Body of pancreas (tissue), 4 donors: ENCODE results near the gene PIP5K1B. TPM values are rescaled to one million over a fixed set of nuclear protein-coding genes. Genes with fewer than 3 reads are reported as not detected.

Experiments used
- ATAC-seq: fragments of 150-250 bp; one replicate; pipeline ENCODE4 v1.9.1; 2016
- DNase-seq, 4 donors: peaks; one replicate each; pipeline ENCODE4 v3.0.0-alpha.2; 2019
- H3K27ac ChIP-seq, 4 donors: fragments of 200-600 bp; sonication (generic); 1 replicate in 3 of 4; 2 replicates in 1 of 4; pipeline versions ENCODE4 v1.5.1 to v1.6.1; 2016 to 2019; ENCODE audit warnings: mild to moderate bottlenecking in 1 of 4, mixed read lengths in 1 of 4, moderate library complexity in 1 of 4
- H3K27me3 ChIP-seq, 2 donors: fragments of 200-600 bp; sonication (generic); one replicate each; pipeline ENCODE4 v1.6.0; 2016; ENCODE audit warnings: mild to moderate bottlenecking in 1 of 2
- H3K36me3 ChIP-seq, 2 donors: fragments of 200-600 bp; sonication (generic); replicated peaks in 1 of 2; 2 replicates each; pipeline ENCODE4 v1.5.1; 2016; ENCODE audit warnings: low read depth in 2 of 2; ENCODE audit not compliant: insufficient read depth in 1 of 2
- H3K4me1 ChIP-seq: fragments of 200-600 bp; sonication (generic); one replicate; pipeline ENCODE4 v1.6.0; 2016
- H3K4me3 ChIP-seq, 2 donors: fragments of 200-600 bp; sonication (generic); 1 replicate in 1 of 2; 2 replicates in 1 of 2; pipeline ENCODE4 v1.5.1; 2016 to 2019
- H3K9me3 ChIP-seq, 3 donors: fragments of 200-600 bp; sonication (generic); 1 replicate in 2 of 3; 2 replicates in 1 of 3; pipeline ENCODE4 v1.5.1; 2016
- POLR2A ChIP-seq, 3 donors: fragments of 450-650 bp; IDR thresholded peaks; one replicate each; pipeline ENCODE4 v1.6.1; 2016; ENCODE audit warnings: antibody characterized with exemption in 3 of 3, mild to moderate bottlenecking in 2 of 3
- WGBS, 2 donors: methylation state at CpG; one replicate each; pipeline ENCODE4 v1.1.5; 2017; 5-methylcytosine and 5-hydroxymethylcytosine counted together
- intact Hi-C: fragments of 100-400 bp; cut with DNase I; formaldehyde crosslinking; loops from one replicate; pipeline ENCODE4 v1.15.1; 2023
- total RNA-seq, 2 donors: library from RNA; depleted of rRNA; stranded (reverse); fragments of >200 nt; gene quantifications; one replicate each; pipeline ENCODE4 v1.1.0, GENCODE V29; 2016
- TF ChIP-seq, protein P1 (sequence below), 7 experiments: fragments of 450-650 bp in 4 of 7; fragments of 200-600 bp in 3 of 7; sonication (generic) in 3 of 7; IDR thresholded peaks; one replicate each; pipeline ENCODE4 v1.5.1; 2016 to 2019; ENCODE audit warnings: antibody characterized with exemption in 7 of 7

Gene PIP5K1B
- total RNA-seq, 2 donors from 2014 or later: 3.6 to 7.8 TPM

DNA sequence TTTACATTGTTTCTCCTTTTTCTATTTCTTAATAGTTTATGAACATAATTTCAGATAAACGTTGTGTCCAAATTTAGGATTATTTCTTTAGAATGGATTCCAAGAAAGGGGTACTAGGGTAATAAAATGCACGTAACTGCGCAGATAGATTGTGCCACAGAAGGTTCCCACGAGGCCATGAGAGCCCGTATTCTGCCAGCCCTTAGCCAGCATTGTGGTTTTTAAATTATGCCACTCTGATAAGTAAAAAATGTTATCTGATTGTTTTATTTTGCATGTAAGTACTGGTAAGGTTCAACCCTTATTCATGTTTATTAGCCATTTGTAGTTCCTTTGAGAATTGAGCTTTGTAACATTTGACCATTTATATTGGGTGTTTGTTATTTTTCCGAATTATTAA is 220.1 kb downstream of the PIP5K1B start:
- Histone ChIP-seq H3K4me1 (peaks cover 13% of the 10 kb centered on the region), H3K4me3 (no peak overlapping the region), H3K36me3 (no peaks in the 10 kb centered on the region), H3K9me3 (no peaks in the 10 kb centered on the region), H3K27ac (no peak overlapping the region), H3K27me3 (no peaks in the 10 kb centered on the region)
- intact Hi-C loops: no loop called here
- no peak for DNase-seq
- WGBS, 2 donors: 32 to 33% methylated on average over 6 of the region's 6 CpGs
- TF ChIP-seq POLR2A (IDR thresholded peaks at IDR 0.05): no peak
- TF ChIP-seq, protein P1, sequence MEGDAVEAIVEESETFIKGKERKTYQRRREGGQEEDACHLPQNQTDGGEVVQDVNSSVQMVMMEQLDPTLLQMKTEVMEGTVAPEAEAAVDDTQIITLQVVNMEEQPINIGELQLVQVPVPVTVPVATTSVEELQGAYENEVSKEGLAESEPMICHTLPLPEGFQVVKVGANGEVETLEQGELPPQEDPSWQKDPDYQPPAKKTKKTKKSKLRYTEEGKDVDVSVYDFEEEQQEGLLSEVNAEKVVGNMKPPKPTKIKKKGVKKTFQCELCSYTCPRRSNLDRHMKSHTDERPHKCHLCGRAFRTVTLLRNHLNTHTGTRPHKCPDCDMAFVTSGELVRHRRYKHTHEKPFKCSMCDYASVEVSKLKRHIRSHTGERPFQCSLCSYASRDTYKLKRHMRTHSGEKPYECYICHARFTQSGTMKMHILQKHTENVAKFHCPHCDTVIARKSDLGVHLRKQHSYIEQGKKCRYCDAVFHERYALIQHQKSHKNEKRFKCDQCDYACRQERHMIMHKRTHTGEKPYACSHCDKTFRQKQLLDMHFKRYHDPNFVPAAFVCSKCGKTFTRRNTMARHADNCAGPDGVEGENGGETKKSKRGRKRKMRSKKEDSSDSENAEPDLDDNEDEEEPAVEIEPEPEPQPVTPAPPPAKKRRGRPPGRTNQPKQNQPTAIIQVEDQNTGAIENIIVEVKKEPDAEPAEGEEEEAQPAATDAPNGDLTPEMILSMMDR (IDR thresholded peaks at IDR 0.05): no peak
- ATAC-seq: peak; percentile 21

DNA sequence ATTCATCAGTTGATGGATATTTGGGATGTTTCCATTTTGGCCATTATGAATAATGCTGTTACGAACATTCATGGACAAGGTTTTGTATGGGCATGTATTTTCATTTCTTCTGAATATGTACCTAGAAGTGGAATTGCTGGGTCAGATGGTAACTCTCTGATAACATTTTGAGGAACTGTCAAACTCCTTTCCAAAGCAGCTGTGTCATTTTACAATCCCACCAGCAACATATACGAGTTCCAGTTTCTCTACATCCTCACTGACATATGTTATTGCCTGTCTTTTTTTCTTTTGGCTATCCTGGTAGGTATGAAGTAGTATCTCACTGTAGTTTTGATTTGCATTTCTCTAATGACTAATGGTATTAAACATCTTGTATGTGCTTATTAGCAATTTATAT is 222.1 kb downstream of the PIP5K1B start:
- WGBS, 2 donors: 77 to 78% methylated on average over 2 of the region's 2 CpGs
- Histone ChIP-seq H3K36me3 (no peaks in the 10 kb centered on the region), H3K9me3 (no peaks in the 10 kb centered on the region), H3K4me3 (no peak overlapping the region), H3K27ac (no peak overlapping the region), H3K4me1 (peaks cover 20% of the 10 kb centered on the region), H3K27me3 (no peaks in the 10 kb centered on the region)
- TF ChIP-seq, protein P1 (IDR thresholded peaks at IDR 0.05): no peak
- no peak for TF ChIP-seq POLR2A (IDR thresholded peaks at IDR 0.05)
- ATAC-seq: no peak
- intact Hi-C loops: no loop called here
- no peak for DNase-seq

DNA sequence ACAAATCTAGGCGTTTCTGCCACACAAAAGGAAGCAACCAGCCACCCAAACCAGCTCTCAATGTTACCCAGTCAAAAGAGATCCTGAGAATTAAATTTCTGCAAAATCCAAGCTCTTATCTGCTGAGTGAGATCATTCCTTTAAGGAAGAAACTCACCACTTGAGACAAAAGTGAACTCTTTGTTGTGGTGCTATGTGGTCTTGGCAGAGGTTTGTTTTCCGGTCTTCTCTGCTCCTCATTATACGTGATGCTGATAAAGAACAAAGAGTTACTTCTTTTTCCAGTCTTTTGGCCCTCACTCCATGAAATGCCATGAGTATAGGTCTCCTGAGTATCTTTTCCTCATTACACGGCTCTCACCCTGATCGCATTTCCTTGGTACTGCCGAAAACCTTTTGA is 226.8 kb downstream of the PIP5K1B start:
- Histone ChIP-seq H3K4me3 (no peak overlapping the region), H3K36me3 (no peaks in the 10 kb centered on the region), H3K9me3 (no peaks in the 10 kb centered on the region), H3K4me1 (peaks cover 45% of the 10 kb centered on the region), H3K27me3 (no peaks in the 10 kb centered on the region), H3K27ac (peak overlapping the region in 3 of 4 donors; percentile 22 to 85 (median 23))
- no peak for TF ChIP-seq POLR2A (IDR thresholded peaks at IDR 0.05)
- TF ChIP-seq, protein P1 (IDR thresholded peaks at IDR 0.05): no peak
- ATAC-seq (no peak), DNase-seq (no peak)
- 80 to 84% methylated on average over 6 of the region's 6 CpGs for WGBS, 2 donors
- intact Hi-C loops: no loop called here

DNA sequence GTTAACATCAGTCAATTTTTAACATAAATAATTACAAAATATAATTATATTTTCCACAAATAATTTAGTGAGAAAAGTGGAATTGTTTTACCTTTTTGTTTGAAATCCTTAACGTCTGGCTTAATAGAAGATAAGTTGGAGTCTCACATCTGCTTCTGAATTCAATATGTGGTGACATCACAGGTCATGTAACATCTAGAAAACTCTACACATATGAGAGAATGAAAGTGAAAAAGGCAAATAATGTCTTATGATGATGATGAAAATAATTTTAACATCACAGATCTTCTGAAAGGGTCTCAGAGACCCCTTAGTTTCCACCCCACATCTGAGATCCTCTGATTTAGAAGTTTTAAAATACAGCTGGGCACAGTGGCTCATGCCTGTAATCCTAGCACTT is 227.4 kb downstream of the PIP5K1B start:
- 35 to 42% methylated on average over 1 of the region's 1 CpG for WGBS, 2 donors
- no peak for ATAC-seq
- H3K9me3 ChIP-seq: no peaks in the 10 kb centered on the region
- H3K4me3 ChIP-seq: no peak overlapping the region
- H3K36me3 ChIP-seq: no peaks in the 10 kb centered on the region
- peaks cover 51% of the 10 kb centered on the region for H3K4me1 ChIP-seq
- TF ChIP-seq POLR2A (IDR thresholded peaks at IDR 0.05): no peak
- TF ChIP-seq, protein P1 (IDR thresholded peaks at IDR 0.05): no peak
- H3K27me3 ChIP-seq: no peaks in the 10 kb centered on the region
- intact Hi-C loops: no loop called here
- H3K27ac ChIP-seq: peak overlapping the region; percentile 46 to 88 (median 84)
- no peak for DNase-seq
